Right lobe of liver (tissue), 4 donors: ENCODE measurements around the gene MYD88.

Experiments
- CTCF ChIP-seq, 4 donors: fragments of 200-600 bp in 3 of 4; fragments of 450-650 bp in 1 of 4; IDR thresholded peaks; one replicate each; pipeline versions ENCODE4 v1.5.1 to v1.8.0; 2016 to 2022; ENCODE audit warnings: antibody characterized with exemption in 4 of 4, mild to moderate bottlenecking in 2 of 4
- POLR2A ChIP-seq: fragments of 450-650 bp; IDR thresholded peaks from one replicate; pipeline ENCODE4 v1.6.1; 2017; ENCODE audit warnings: antibody characterized with exemption, mild to moderate bottlenecking
- donor health status: DM: no; HTN: no; CAD: no.
- donor health status: DM: no; HTN: no; CAD: no.
- donor health status: DM: no; HTN: yes; CAD: no.

- no peak for TF ChIP-seq CTCF (IDR thresholded peaks at IDR 0.05)
- TF ChIP-seq POLR2A, result no peak
Measured at GRCh38 chr3:38089163-38089562, 49.3 kb upstream of the MYD88 start.
